T-helper 17 cell (primary cell): ENCODE data around the gene RBPMS2. TPM values are rescaled to one million over a fixed set of nuclear protein-coding genes. Genes with fewer than 3 reads are reported as not detected.
A peak's percentile ranks its signal among the peaks of the same experiment; 100 is the strongest.
"Not testable (repeated sequence)": the region's sequence is repeated elsewhere in the genome, so short reads cannot be mapped to it uniquely, and the experiment has no call there.

Experiments
- ATAC-seq: fragments of 150-1000 bp; cut with Tn5 transposase; 2 replicates; pipeline ENCODE4 v1.10.0; 2021; ENCODE audit warnings: mild to moderate bottlenecking, moderate library complexity
- DNase-seq, 3 donors: peaks; one replicate each; pipeline versions ENCODE4 v3.0.0 to v3.0.0-alpha.2; 2020 to 2021
- H3K9me3 ChIP-seq: one replicate; pipeline ENCODE4 v1.7.0; 2013; ENCODE audit warnings: low read length, mild to moderate bottlenecking; ENCODE audit not compliant: control insufficient read depth, poor library complexity, severe bottlenecking
- H3K27ac Mint-ChIP-seq: one replicate; pipeline ENCODE4 v1.8.0; 2022; ENCODE audit warnings: mild to moderate bottlenecking, moderate library complexity, mixed read lengths
- H3K27me3 Mint-ChIP-seq: one replicate; pipeline ENCODE4 v1.8.0; 2022; ENCODE audit warnings: mixed read lengths
- H3K36me3 Mint-ChIP-seq: one replicate; pipeline ENCODE4 v1.8.0; 2022; ENCODE audit warnings: low read depth, mixed read lengths
- H3K4me1 Mint-ChIP-seq: one replicate; pipeline ENCODE4 v1.8.0; 2022; ENCODE audit warnings: mild to moderate bottlenecking, mixed read lengths
- H3K4me3 Mint-ChIP-seq: one replicate; pipeline ENCODE4 v1.8.0; 2022; ENCODE audit warnings: mild to moderate bottlenecking, moderate library complexity, mixed read lengths
- total RNA-seq, 4 donors: library from RNA in 2 of 4; stranded (reverse) in 2 of 4; gene quantifications; one replicate each; pipeline ENCODE4 v1.2.3 and lab custom pipeline; 2022 to 2026

The RBPMS2 gene
- total RNA-seq (1 to 10 TPM in 1 of 2 donors, under 1 TPM in 1; 0.52 to 1.1 TPM), total RNA-seq (lab: John Stamatoyannopoulos, UW) (0 reads per million in 2 donors)

- Mint-ChIP-seq H3K4me3 (peak within 1 kb of the TSS; percentile 89), H3K27me3 (peaks cover 49% of the 10 kb centered on the region), H3K36me3 (peaks cover 8% of the 10 kb centered on the region), H3K27ac (no peak within 1 kb of the TSS), H3K4me1 (peaks cover 6% of the 10 kb centered on the region)
- DNase-seq = peak in 1 of 3 donors; percentile 5
- no peaks in the 10 kb centered on the region for H3K9me3 ChIP-seq
- peak; percentile 48 for ATAC-seq
Measured at GRCh38 chr15:64775551-64776401, at the start of gene RBPMS2. TSS of gene RBPMS2 (minus strand) at chr15:64775589. CDS start at chr15:64775319, 270 bp downstream.

DNA sequence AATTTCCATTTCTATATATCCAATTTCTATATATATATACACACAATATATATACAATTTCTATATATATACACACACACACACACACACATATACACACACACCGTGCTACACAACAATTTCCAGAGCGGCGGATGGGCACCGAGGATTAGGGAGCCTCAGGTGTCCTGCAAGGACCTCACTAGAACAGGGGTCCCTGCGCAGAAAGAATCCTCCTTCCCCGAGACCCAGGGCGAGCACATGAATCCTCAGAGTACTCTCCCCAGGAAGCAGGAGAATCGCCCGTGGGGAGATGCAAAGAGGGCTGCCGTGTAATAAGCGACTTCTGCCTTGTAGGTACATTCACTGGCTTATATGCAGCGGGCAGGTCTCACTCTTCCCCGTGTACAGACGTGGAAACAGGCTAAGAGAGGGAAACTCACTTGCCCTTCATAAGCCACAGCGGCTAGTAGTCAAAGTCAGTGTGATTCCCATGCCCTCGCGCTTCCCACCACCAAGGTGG, 49.6 kb upstream of the RBPMS2 start:
- H3K4me3 Mint-ChIP-seq = peak overlapping the region; percentile 87
- no peak overlapping the region for H3K27ac Mint-ChIP-seq
- ATAC-seq (peak; percentile 18), DNase-seq (no peak)
- no peaks in the 10 kb centered on the region for H3K9me3 ChIP-seq
- peaks cover 10% of the 10 kb centered on the region for H3K27me3 Mint-ChIP-seq
- peaks cover 37% of the 10 kb centered on the region for H3K4me1 Mint-ChIP-seq
- H3K36me3 Mint-ChIP-seq = peaks cover 3% of the 10 kb centered on the region

GRCh38 chr15:64816452-64816851, 41.1 kb upstream of the RBPMS2 start:
- Mint-ChIP-seq H3K27me3 (no peaks in the 10 kb centered on the region), H3K36me3 (no peaks in the 10 kb centered on the region), H3K27ac (no peak overlapping the region), H3K4me1 (peaks cover 2% of the 10 kb centered on the region), H3K4me3 (no peak overlapping the region)
- ATAC-seq (no peak), DNase-seq (no peak)
- no peaks in the 10 kb centered on the region for H3K9me3 ChIP-seq

DNA sequence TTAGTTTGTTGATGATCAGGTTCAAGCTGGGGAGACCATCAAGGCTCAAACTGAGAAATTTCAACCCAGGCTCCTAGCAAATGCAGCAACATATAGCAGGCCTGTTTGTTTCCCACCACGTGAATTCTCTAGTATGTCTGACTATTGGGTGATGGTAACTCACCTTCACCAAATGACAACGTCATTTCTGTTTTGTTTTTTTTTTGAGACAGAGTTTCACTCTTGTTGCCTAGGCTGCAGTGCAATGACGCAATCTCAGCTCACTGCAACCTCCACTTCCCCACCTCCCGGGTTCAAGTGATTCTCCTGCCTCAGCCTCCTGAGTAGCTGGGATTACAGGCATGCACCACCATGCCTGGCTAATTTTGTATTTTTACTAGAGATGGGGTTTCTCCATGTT, 39.6 kb upstream of the RBPMS2 start:
- H3K4me1 Mint-ChIP-seq, H3K27ac Mint-ChIP-seq, ATAC-seq, H3K9me3 ChIP-seq, DNase-seq, H3K36me3 Mint-ChIP-seq, H3K27me3 Mint-ChIP-seq, H3K4me3 Mint-ChIP-seq: not testable (repeated sequence)

- H3K36me3 Mint-ChIP-seq = not testable (repeated sequence)
Measured at GRCh38 chr15:64814283-64814682, 38.9 kb upstream of the RBPMS2 start.

DNA sequence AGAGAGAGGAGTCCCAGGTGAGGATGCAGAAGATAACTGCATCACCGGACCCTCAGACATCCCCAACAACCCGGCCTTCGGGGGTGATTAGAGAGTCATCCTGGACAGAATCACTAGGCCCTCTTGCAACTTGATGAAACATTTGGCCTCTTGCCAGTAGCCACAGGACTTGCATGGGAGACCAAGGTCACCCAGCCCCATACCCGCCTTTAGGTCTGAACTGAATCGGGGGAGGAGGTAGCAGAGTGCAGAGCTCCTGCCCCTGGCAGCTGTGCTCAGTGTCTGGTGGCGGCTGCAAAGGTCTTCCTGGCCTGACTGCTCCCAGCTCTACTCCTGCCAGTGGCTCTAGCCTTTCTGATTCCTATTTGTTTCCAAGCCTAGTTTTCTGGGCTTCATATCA, 37.7 kb upstream of the RBPMS2 start:
- Mint-ChIP-seq H3K36me3 (no peaks in the 10 kb centered on the region), H3K4me3 (no peak overlapping the region), H3K27ac (no peak overlapping the region), H3K27me3 (peaks cover 7% of the 10 kb centered on the region), H3K4me1 (peaks cover 3% of the 10 kb centered on the region)
- ATAC-seq (no peak), DNase-seq (no peak)
- no peaks in the 10 kb centered on the region for H3K9me3 ChIP-seq

More at GRCh38 chr15:64814283-64814682, 38.9 kb upstream of the RBPMS2 start:
- not testable (repeated sequence) for H3K27me3 Mint-ChIP-seq, H3K4me1 Mint-ChIP-seq, H3K9me3 ChIP-seq, DNase-seq, ATAC-seq, H3K4me3 Mint-ChIP-seq, H3K27ac Mint-ChIP-seq

DNA sequence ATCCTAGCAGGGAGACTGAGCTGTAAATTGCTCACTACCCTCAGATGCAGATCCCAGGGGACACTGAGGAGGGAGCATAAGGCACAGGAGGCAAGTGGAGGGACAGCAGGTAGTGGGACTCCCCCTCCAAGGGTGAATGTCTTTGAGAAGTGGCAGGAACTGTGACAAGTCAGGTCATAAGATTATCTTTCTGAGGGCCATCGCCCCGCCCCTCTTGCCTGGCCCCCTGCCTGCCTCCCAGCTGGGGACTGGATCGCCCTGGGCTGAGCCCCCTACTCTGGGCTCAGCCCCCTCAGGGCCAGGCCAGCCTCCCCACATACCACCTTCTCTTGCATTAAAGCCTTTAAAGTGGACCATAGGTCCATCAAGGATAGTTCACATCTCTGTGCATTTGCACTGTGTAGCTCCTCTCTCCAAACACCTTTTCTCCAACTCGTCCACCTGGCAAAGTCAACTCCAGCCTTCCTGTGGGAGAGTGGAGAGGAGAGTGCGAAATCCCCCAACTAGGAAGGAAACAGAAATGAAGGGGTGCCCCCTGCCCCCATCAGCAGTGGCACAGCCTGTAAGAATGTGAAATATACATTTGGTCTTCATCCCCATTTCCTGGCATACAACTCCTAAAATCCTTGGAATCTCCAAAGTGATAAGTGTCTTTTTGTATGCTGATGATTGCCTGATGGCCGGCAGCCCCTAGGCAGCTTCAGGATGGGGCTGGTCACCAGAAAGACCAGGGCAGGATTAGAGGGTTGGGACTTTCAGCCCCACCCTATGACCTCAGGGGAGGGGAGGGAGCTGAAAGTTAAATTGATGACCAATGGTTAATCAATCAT, 35.3 kb upstream of the RBPMS2 start:
- no peak overlapping the region for H3K4me3 Mint-ChIP-seq
- H3K36me3 Mint-ChIP-seq = no peaks in the 10 kb centered on the region
- peaks cover 3% of the 10 kb centered on the region for H3K4me1 Mint-ChIP-seq
- H3K27ac Mint-ChIP-seq = no peak overlapping the region
- DNase-seq (no peak), ATAC-seq (no peak)
- peaks cover 19% of the 10 kb centered on the region for H3K27me3 Mint-ChIP-seq
- H3K9me3 ChIP-seq = no peaks in the 10 kb centered on the region

- Mint-ChIP-seq H3K27me3 (peaks cover 23% of the 10 kb centered on the region), H3K4me3 (no peak overlapping the region), H3K4me1 (peaks cover 3% of the 10 kb centered on the region), H3K36me3 (no peaks in the 10 kb centered on the region), H3K27ac (no peak overlapping the region)
- no peaks in the 10 kb centered on the region for H3K9me3 ChIP-seq
- DNase-seq (peak; percentile 47 to 56 (median 55)), ATAC-seq (peak; percentile 66)
Measured at GRCh38 chr15:64809649-64810496, 34.5 kb upstream of the RBPMS2 start.

- ATAC-seq = no peak
- no peaks in the 10 kb centered on the region for H3K36me3 Mint-ChIP-seq
- peaks cover 3% of the 10 kb centered on the region for H3K4me1 Mint-ChIP-seq
- H3K4me3 Mint-ChIP-seq = no peak overlapping the region
- peaks cover 23% of the 10 kb centered on the region for H3K27me3 Mint-ChIP-seq
- no peak for DNase-seq
- H3K27ac Mint-ChIP-seq = no peak overlapping the region
- H3K9me3 ChIP-seq = no peaks in the 10 kb centered on the region
Measured at GRCh38 chr15:64808785-64809453, 33.5 kb upstream of the RBPMS2 start.

DNA sequence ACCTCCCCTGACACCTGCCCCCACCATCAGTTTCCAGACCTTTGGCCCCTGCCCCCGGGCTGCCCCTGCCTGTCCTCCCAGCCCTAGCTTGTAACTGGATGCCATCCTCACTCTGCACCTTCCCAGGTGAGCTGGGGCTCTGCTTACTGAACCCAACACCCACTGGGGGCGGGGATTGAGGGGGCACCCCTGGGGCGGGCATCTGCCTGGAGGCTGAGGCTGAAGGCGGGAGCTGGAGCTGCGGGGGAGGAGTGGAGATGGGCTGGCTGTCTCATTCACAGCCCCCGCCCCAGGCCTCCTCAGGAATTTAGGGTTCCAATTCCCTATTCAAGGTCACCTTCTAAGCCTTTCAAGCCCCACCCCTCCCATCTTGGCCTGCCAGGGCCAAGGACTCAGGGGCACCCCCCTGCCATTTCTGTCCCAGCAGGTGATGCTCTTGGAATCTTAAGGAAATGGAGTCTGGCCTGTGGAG, 32.4 kb upstream of the RBPMS2 start:
- H3K27me3 Mint-ChIP-seq = peaks cover 23% of the 10 kb centered on the region
- H3K4me1 Mint-ChIP-seq = peaks cover 3% of the 10 kb centered on the region
- ATAC-seq (no peak), DNase-seq (no peak)
- no peaks in the 10 kb centered on the region for H3K9me3 ChIP-seq
- no peak overlapping the region for H3K27ac Mint-ChIP-seq
- no peak overlapping the region for H3K4me3 Mint-ChIP-seq
- no peaks in the 10 kb centered on the region for H3K36me3 Mint-ChIP-seq

DNA sequence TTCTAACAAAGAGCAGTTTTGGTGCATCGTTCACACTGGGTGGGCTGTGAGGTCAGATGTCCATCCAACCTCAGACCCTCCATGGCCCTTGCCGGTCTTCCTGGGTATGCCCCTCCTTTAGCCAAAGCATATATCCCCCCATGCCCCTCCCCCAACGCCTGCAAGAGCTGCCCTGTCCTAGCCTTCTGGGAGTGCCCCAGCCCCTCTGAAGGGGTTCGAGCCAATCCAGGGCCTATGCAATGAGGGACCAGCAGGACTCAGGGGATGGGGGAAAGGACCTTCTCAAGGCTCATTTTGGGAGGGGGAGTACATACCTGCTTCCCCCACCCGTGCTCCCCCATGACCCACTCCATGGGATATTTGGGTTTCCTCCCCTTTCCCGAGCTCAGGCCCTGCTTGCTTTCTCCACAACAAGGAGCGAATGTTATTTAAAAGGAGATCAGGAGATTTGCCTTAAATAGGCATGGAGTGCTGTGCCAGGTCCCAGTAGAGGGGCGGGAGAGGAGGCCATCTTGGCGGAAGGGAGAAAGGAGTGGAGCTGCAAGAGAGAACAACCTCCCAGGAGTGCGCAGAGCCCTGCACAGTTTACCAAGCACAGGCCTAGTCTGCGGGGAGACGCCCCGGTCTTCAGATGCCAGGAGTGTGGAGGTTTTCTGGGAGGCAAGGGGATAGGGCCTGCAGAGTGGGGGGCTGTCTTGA, 31.8 kb upstream of the RBPMS2 start:
- Mint-ChIP-seq H3K27ac (no peak overlapping the region), H3K4me3 (no peak overlapping the region), H3K36me3 (no peaks in the 10 kb centered on the region), H3K27me3 (peaks cover 23% of the 10 kb centered on the region), H3K4me1 (peaks cover 3% of the 10 kb centered on the region)
- ATAC-seq (no peak), DNase-seq (no peak)
- no peaks in the 10 kb centered on the region for H3K9me3 ChIP-seq

GRCh38 chr15:64806509-64806908, 31.1 kb upstream of the RBPMS2 start:
- no peaks in the 10 kb centered on the region for H3K9me3 ChIP-seq
- H3K36me3 Mint-ChIP-seq = no peaks in the 10 kb centered on the region
- no peak for DNase-seq
- no peak for ATAC-seq
- peaks cover 23% of the 10 kb centered on the region for H3K27me3 Mint-ChIP-seq
- H3K4me3 Mint-ChIP-seq = no peak overlapping the region
- H3K27ac Mint-ChIP-seq = no peak overlapping the region
- H3K4me1 Mint-ChIP-seq = peaks cover 3% of the 10 kb centered on the region
